Head of caudate nucleus (tissue), 42 donors: ENCODE measurements around the gene F8A2.
A peak's percentile ranks its signal among the peaks of the same experiment; 100 is the strongest.
"Not testable (repeated sequence)": the region's sequence is repeated elsewhere in the genome, so short reads cannot be mapped to it uniquely, and the experiment has no call there.

Source experiments
- DNase-seq, 42 donors: peaks; one replicate each; pipeline versions ENCODE4 v3.0.0 to v3.0.0-alpha.2; 2020 to 2021; ENCODE audit warnings: mixed read lengths in 7 of 42
- intact Hi-C: fragments of 100-400 bp; cut with DNase I; formaldehyde crosslinking; loops from one replicate; pipeline ENCODE4 v1.15.0; 2022

F8A2 gene

DNA sequence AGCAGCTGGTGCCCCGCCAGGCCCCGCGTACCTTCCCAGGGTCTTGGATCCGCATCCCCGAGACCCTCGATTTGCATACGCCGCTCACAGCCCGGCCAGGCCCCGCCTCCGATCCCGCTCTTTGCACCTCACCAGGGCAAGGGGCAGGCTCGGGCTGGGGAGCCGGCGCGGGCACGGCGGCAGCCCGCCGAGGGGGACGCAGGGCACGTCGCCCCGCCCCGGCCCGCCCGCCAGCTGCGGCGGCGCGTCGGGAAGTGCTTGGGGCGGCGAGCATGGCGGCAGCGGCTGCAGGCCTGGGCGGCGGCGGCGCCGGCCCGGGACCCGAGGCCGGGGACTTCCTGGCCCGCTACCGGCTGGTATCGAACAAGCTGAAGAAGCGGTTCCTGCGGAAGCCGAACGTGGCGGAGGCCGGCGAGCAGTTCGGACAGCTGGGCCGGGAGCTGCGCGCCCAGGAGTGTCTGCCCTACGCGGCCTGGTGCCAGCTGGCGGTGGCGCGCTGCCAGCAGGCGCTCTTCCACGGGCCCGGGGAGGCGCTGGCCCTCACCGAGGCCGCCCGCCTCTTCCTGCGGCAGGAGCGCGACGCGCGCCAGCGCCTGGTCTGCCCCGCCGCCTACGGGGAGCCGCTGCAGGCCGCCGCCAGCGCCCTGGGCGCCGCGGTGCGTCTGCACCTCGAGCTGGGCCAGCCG lies at the start of gene F8A2:
F8A2 (plus strand) TSS at position 253 of the 686 bp plus-strand sequence; CDS start at position 273, 20 bp downstream.
- intact Hi-C loops, DNase-seq: not testable (repeated sequence)

DNA sequence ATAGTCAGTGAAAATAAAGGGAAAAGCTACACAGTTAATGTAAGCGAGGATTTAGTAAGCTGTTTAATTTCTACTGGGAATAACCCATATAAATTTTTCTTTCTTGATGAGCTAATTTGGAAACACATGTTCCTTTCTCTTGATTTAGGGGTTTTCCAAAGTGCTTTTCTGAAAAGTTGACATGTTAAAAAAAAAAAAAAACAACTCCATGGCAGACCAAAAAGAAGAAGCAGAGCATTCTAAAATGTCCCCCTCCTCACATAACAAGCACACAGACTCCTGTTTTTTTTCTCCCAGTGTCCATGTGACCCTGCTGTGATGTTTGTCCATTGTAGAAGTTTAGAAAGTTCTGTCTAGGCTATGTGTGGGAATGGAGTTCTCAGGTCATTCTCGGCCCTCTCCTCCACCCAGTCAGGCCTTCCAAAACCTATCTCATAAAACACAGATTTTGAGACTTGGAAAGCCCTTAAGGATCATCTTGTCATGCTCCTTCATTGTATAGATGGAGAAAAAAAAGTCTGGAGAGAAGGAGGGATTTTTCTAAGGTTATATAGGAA lies 48.3 kb upstream of the F8A2 start:
- intact Hi-C loops = no loop called here
- DNase-seq = no peak

DNA sequence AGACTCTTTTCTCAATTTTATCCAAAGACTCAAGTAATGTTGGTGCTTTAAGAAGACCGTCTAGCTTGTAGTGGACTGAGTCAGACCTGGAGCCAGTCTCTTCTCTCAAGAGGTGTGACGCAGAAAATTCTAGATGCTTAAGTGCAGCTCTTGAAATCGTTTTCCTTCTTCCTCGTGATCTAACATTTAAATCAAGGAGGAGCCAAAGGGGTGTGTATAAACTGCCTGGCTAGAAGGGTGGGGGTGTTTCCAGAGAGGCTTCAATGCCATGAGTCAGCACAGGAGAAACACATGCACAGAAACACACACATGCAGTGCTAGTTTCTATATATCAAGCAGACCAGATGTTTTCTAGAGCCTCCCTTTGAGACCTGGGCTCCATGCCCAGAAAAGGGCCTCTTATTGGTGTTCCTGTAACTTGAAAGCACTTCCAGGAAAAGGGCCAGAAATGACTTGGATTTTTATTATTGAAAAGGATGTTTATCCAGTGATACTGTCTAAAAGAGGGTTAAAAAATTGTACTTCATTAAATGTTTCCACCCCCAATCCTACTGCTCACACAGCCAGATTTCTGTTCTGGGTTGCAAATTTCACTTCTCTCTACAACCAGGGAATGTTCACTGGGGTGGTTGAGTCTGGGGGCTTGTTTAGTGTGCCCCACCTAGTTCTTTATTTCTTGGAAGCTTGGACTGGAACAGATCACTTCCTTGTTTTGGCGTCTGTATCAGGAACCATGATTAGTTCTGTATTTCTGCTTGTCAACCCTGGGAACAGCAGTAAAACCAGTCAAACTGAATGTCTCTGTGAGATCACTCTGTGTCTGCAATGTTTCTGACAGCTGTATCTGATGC lies 47.2 kb upstream of the F8A2 start, which contains the start of gene CLIC2:
CLIC2 (minus strand) TSS at position 129 of the 851 bp plus-strand sequence. CDS start 187 bp downstream, outside the sequence.
- intact Hi-C loops = no loop called here
- peak in 1 of 42 donors; percentile 34 for DNase-seq

DNA sequence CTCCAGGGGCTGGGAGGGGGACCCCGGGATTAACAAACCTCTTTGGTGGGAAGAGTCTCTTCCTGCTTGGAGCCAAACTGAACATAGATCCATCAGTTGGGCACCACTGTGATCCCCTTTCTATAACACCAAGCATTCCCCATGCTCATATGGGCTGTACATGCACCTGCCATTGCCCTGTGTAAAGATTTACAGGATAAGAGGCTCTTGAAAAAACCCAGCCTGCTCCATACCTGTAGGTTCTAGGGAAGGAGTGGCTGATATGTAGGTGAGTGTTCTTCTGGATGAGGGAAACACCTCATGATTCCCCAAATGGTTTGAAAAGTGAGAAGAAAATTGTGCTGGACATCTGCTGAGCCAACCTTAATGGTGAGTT lies 46.6 kb upstream of the F8A2 start:
- DNase-seq, intact Hi-C loops: not testable (repeated sequence)

DNA sequence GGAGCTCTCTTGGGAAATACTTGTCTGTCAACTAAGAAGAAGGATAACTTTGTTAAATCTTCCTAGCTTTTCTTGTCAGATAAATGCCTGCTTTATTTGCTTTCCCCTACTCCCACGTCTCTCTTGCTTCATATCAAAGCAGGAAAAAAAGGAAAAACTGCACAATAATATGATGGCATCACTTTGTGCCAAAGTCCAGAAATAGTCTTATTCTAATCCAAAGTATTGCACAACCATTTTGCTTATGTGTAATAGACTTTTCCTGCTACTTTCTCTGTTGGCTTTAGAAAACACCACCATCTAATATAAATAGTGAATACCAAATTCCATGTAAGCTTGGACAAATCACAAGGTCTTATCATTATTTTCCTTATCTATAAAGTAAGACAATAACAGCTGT lies 36.2 kb upstream of the F8A2 start:
- intact Hi-C loops = not testable (repeated sequence)

DNA sequence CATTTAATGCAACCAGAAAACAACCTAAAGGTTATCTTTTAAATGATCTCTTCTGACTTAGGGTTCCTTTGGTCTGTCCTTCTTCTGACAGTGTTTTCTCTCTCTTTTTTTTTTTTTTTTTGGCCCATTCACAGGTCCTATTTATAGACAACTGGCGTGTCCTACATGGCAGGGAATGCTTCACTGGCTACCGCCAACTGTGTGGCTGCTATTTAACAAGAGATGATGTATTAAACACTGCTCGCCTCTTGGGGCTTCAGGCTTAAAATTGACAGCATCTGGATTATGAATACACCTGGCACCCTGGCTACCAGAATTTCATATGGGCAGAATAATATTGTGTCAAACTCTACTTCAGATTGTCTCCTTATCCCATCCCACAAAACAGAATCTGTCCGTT lies 32.4 kb upstream of the F8A2 start:
- intact Hi-C loops = not testable (repeated sequence)

More for the DNA sequence above, 36.2 kb upstream of the F8A2 start:
- not testable (repeated sequence) for DNase-seq

DNA sequence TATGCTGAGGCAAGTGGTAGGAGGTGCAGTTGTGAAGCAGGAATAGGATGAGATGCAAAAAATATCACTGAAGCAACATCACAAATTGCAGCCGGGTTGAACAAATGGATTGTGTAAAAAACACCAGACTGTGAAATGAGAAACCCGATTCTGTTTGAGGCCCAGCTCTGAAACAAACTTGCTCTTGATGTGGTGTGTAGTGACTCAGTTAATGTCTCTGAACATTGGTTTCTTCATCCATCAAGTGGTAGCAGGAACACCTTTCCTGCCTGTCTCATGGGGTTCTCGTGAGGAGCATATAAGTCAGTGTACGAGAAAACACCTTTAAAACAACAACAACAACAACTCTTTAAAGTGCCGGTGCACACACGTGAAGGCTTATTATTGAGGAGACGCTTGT lies 18.2 kb upstream of the F8A2 start:
- DNase-seq, intact Hi-C loops: not testable (repeated sequence)

More for the DNA sequence above, 32.4 kb upstream of the F8A2 start:
- DNase-seq = not testable (repeated sequence)

DNA sequence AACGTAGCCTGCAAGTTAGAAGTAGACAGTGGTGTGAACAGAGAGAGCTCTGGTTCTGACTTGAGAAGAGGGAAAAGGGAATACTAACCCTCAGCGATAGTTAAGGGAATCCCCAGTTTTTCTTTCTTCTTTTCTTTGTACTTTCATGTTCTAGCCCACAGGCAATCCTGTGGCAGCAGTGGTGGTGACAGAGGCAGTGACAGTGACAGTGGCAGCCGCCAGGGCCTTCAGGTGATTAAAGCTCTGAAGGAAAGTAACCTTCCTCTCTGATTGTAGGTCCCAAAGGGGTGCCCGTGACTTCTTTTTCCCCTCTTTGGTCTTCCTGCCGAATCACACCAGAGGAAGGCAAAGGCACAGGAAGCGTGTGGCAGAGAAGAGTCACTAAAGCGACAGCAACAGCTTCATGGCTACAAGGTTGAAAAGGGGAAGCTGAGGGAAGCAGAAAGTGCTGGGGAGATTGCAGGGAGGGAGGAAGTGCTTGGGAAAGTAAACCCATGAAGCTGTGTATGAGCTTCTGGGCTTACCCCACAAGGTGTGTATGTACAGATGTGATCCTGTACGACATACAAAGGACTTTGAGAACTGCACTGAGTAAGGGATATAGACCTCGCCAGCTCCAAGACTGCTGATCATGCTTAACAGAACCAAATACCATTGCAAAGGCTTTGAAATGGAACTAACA lies 8.0 kb upstream of the F8A2 start:
- DNase-seq, intact Hi-C loops: not testable (repeated sequence)

DNA sequence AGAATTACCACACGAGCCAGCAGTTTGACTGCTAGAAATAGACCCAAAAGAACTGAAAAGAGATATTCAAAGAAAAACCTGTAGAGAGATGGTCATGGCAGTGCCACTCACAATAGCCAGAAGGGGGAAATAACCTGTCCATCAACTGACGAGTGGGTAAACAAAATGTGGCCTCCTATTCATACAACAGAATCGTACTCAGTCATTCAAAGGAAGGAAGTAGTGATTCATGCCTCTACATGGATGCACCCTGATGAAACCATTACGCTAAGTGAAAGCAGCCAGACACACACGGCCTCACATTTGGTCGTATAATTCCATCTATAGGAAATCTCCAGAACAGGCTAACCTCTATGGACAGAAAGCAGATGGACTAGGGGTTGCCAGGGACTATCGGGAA lies 2.1 kb upstream of the F8A2 start:
- intact Hi-C loops, DNase-seq: not testable (repeated sequence)

DNA sequence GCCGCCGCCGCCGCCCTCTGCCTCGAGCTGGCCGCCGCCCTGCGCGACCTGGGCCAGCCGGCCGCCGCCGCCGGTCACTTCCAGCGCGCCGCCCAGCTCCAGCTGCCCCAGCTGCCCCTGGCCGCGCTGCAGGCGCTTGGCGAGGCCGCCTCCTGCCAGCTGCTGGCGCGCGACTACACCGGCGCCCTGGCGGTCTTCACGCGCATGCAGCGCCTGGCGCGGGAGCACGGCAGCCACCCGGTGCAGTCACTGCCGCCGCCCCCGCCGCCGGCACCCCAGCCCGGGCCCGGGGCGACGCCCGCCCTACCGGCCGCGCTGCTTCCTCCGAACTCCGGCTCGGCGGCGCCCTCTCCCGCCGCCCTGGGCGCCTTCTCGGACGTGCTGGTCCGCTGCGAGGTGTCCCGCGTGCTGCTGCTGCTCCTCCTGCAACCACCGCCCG lies 653 bp downstream of the F8A2 start:
- intact Hi-C loops, DNase-seq: not testable (repeated sequence)

DNA sequence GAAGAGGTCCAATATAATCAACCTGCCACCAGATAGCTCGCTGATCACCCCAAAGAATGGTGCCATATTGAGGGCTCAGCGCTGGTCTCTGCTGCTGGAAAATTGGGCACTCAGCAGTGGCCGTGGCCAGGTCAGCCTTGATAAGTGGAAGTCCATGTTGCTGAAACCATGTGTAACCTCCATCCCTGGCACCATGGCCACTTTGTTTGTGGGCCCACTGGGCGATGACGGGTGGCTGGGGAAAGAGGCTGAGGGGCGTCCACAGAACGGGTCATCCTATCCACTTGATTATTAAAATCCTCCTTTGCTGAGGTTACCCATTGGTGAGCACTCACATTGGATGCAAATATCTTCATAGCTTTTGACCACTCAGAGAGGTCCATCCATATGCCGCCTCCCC lies 7.7 kb downstream of the F8A2 start:
- no peak for DNase-seq
- intact Hi-C loops = no loop called here

DNA sequence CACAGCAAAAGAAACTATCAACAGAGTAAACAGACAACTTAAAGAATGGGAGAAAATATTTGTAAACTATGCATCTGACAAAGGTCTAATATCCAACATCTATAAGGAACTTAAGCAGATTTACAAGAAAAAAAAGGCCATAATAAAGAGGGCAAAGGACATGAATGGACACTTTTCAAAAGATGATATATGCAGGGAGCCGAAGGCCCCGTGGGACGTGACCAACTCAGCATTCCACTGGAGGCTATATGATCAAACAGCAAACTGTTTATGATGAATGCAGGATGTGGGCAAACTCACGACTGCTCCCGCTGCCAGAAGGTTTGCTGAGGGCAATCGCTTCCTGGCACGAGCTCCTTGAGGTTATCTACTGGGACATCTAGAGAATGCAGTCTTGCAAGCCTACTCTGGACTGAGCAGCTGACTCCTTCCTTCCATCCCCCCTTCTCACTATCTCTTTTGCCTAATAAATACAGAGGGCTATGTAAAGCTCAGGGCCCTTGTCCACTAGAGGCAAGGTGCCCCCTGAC lies 12.9 kb downstream of the F8A2 start:
- not testable (repeated sequence) for DNase-seq

DNA sequence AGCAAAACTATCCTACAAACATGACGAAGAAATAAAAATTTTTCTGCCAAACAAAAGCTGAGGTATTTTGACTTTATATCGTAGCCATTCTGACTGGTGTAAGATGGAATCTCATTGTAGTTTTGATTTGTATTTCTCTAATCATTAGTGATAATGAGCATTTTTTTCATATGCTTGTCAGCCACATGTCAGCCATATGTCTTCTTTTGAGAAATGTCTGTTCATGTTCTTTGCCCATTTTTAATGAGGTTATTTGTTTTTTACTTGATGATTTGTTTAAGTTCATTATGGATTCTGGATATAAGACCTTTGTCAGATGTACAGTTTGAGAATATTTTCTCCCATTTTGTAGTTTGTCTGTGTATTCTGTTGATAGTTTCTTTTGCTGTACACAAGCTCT lies 24.5 kb downstream of the F8A2 start:
- DNase-seq = no peak
- intact Hi-C loops = no loop called here

More for the DNA sequence above, 12.9 kb downstream of the F8A2 start:
- intact Hi-C loops = not testable (repeated sequence)

DNA sequence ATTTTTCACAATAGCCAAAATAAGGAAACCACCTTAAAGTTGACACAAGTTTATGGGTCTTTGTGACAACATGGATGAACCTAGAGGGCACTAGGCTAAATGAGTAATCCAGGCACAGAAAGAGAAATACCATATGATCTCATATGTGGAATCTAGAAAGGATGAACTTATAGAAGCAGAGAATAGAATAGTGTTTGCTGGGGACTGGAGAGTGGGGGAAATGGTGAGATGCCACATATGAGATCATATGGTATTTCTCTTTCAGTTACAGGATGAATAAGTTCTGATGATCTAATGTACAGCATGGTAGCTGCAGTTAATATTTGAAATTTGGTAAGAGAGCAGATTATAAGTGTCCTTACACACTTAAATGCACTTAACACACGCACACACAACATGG lies 35.9 kb downstream of the F8A2 start:
- intact Hi-C loops = no loop called here
- DNase-seq = no peak
